Measurements from ENCODE around the gene N4BP3.
A peak's percentile ranks its signal among the peaks of the same experiment; 100 is the strongest.
"Not testable (repeated sequence)": the region's sequence is repeated elsewhere in the genome, so short reads cannot be mapped to it uniquely, and the experiment has no call there.

N4BP3 gene

GRCh38 chr5:178113141-178113787 is at the start of gene N4BP3:
Gene N4BP3 (plus strand): TSS chr5:178113532. CDS start chr5:178119584, 6,052 bp downstream.
- DNase-seq (ENCODE audit: insufficient read length, low spot score) (peak; percentile 75), FAIRE-seq (no peak)

- DNase-seq (ENCODE audit: insufficient read length, low spot score) (no peak), FAIRE-seq (no peak)
Observed at GRCh38 chr5:178067755-178068154, 45.6 kb upstream of the N4BP3 start.

GRCh38 chr5:178068293-178068692 is 45.0 kb upstream of the N4BP3 start:
- DNase-seq (ENCODE audit: insufficient read length, low spot score) (no peak), FAIRE-seq (no peak)

- FAIRE-seq (no peak), DNase-seq (ENCODE audit: insufficient read length, low spot score) (peak; percentile 41)
Observed at GRCh38 chr5:178069909-178070308, 43.4 kb upstream of the N4BP3 start.

GRCh38 chr5:178071108-178071507 is 42.2 kb upstream of the N4BP3 start:
- no peak for DNase-seq (ENCODE audit: insufficient read length, low spot score)
- FAIRE-seq, result no peak

GRCh38 chr5:178072749-178073148 is 40.6 kb upstream of the N4BP3 start:
- FAIRE-seq (no peak), DNase-seq (ENCODE audit: insufficient read length, low spot score) (no peak)

GRCh38 chr5:178074266-178074952 is 38.9 kb upstream of the N4BP3 start:
- peak; percentile 59 for DNase-seq (ENCODE audit: insufficient read length, low spot score)
- no peak for FAIRE-seq

- not testable (repeated sequence) for FAIRE-seq
Observed at GRCh38 chr5:178076965-178077364, 36.4 kb upstream of the N4BP3 start.

GRCh38 chr5:178077751-178078150 is 35.6 kb upstream of the N4BP3 start:
- DNase-seq (ENCODE audit: insufficient read length, low spot score) (no peak), FAIRE-seq (no peak)

More at GRCh38 chr5:178076965-178077364, 36.4 kb upstream of the N4BP3 start:
- not testable (repeated sequence) for DNase-seq (ENCODE audit: insufficient read length, low spot score)

- FAIRE-seq (no peak), DNase-seq (ENCODE audit: insufficient read length, low spot score) (peak; percentile 83)
Observed at GRCh38 chr5:178078197-178079010, 34.9 kb upstream of the N4BP3 start.

GRCh38 chr5:178080056-178080455 is 33.3 kb upstream of the N4BP3 start:
- no peak for DNase-seq (ENCODE audit: insufficient read length, low spot score)
- FAIRE-seq, result no peak

GRCh38 chr5:178080618-178081410 is 32.5 kb upstream of the N4BP3 start:
- FAIRE-seq, result no peak
- DNase-seq (ENCODE audit: insufficient read length, low spot score), result no peak

GRCh38 chr5:178081571-178082243 is 31.6 kb upstream of the N4BP3 start:
- DNase-seq (ENCODE audit: insufficient read length, low spot score) (no peak), FAIRE-seq (no peak)

- DNase-seq (ENCODE audit: insufficient read length, low spot score) (no peak), FAIRE-seq (no peak)
Observed at GRCh38 chr5:178083922-178084321, 29.4 kb upstream of the N4BP3 start.

GRCh38 chr5:178085316-178085715 is 28.0 kb upstream of the N4BP3 start:
- DNase-seq (ENCODE audit: insufficient read length, low spot score), result no peak
- no peak for FAIRE-seq

- FAIRE-seq, result no peak
- no peak for DNase-seq (ENCODE audit: insufficient read length, low spot score)
Observed at GRCh38 chr5:178086266-178086665, 27.1 kb upstream of the N4BP3 start.

GRCh38 chr5:178087199-178087598 is 26.1 kb upstream of the N4BP3 start:
- not testable (repeated sequence) for DNase-seq (ENCODE audit: insufficient read length, low spot score); FAIRE-seq

GRCh38 chr5:178090856-178091255 is 22.5 kb upstream of the N4BP3 start:
- no peak for FAIRE-seq

GRCh38 chr5:178093134-178093533 is 20.2 kb upstream of the N4BP3 start:
- FAIRE-seq, result no peak
- DNase-seq (ENCODE audit: insufficient read length, low spot score), result no peak

More at GRCh38 chr5:178090856-178091255, 22.5 kb upstream of the N4BP3 start:
- DNase-seq (ENCODE audit: insufficient read length, low spot score), result no peak

GRCh38 chr5:178094345-178094744 is 19.0 kb upstream of the N4BP3 start:
- FAIRE-seq (no peak), DNase-seq (ENCODE audit: insufficient read length, low spot score) (no peak)
